ENCODE measurements around the gene AFAP1L2. TPM values are rescaled to one million over a fixed set of nuclear protein-coding genes. Genes with fewer than 3 reads are reported as not detected.

The AFAP1L2 gene
- total RNA-seq, 2 donors from 2014 or later, result 1.3 to 8.8 TPM

GRCh38 chr10:114246679-114247305 lies 157.5 kb downstream of the AFAP1L2 start:
- no peak for DNase-seq (ENCODE audit: low spot score)
- no peaks in the 10 kb centered on the region for H3K36me3 Mint-ChIP-seq
- no peak overlapping the region for H3K4me3 Mint-ChIP-seq
- no peak for ATAC-seq
- H3K9me3 Mint-ChIP-seq, result no peaks in the 10 kb centered on the region
- H3K4me1 Mint-ChIP-seq (ENCODE audit: low read depth in 2 of 2), result no peaks in the 10 kb centered on the region
- no peak overlapping the region for H3K27ac Mint-ChIP-seq
- H3K27me3 Mint-ChIP-seq, result peaks cover 21 to 34% of the 10 kb centered on the region in 2 donors

- peaks cover 31 to 49% of the 10 kb centered on the region in 2 donors for H3K27me3 Mint-ChIP-seq
- DNase-seq (ENCODE audit: low spot score) (no peak), ATAC-seq (no peak)
- H3K4me1 Mint-ChIP-seq (ENCODE audit: low read depth in 2 of 2), result no peaks in the 10 kb centered on the region
- H3K36me3 Mint-ChIP-seq, result no peaks in the 10 kb centered on the region
- no peaks in the 10 kb centered on the region for H3K9me3 Mint-ChIP-seq
- no peak overlapping the region for H3K4me3 Mint-ChIP-seq
- no peak overlapping the region for H3K27ac Mint-ChIP-seq
These were observed 159.0 kb downstream of the AFAP1L2 start for GRCh38 chr10:114245121-114245791.

Other genes with a start within 250 kb of the AFAP1L2 start
- gene CCDC186, start 230.3 kb downstream of the AFAP1L2 start, total RNA-seq, result 10 to 100 TPM; 22.4 to 24.1 TPM
- gene TDRD1, start 225.1 kb downstream of the AFAP1L2 start, total RNA-seq, result under 1 TPM in 1 of 2 donors, not detected in 1; 0.24 TPM
- not detected for gene VWA2, start 165.2 kb downstream of the AFAP1L2 start, total RNA-seq